ENCODE measurements around the gene CTDP1. TPM values are rescaled to one million over a fixed set of nuclear protein-coding genes. Genes with fewer than 3 reads are reported as not detected.

The CTDP1 gene
- total and polyA plus RNA-seq, 5 donors from 2014 or later: 12.9 to 59.7 (median 16.7) TPM

DNA sequence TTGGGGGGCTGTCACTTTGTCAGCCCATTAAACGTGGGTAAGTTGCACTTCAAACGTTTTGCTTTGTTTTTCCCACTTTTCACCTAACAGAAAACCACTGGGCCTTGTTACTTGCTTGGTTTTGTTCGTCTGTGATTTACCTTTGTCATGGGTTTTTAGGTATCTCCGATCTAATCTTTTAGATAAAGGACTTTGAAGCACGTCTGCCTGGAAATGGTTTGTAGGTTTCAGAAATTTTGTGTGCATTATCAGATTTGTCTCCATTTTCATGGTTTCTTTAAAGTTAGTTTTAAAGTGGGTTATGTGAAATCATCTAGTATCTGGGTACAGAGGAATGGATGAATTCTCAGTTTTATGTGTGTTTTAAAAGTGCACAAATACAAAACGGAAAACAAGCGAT, 6.4 kb downstream of the CTDP1 start:
- Histone ChIP-seq H3K9me3 (ENCODE audit: control insufficient read depth in 2 of 2, low read length in 2 of 2) (no peaks in the 10 kb centered on the region), H3K4me3 (ENCODE audit: low read depth, low read length) (no peak overlapping the region), H3K27ac (ENCODE audit: insufficient read depth, low read length, poor library complexity, severe bottlenecking) (peak overlapping the region; percentile 33), H3K4me1 (ENCODE audit: control insufficient read depth, insufficient read depth, low read length, poor library complexity, severe bottlenecking) (peaks cover 36% of the 10 kb centered on the region), H3K36me3 (ENCODE audit: control insufficient read depth, insufficient read depth, low read length) (no peaks in the 10 kb centered on the region), H3K27me3 (ENCODE audit: control insufficient read depth, insufficient read depth, low read length) (no peaks in the 10 kb centered on the region)
- no peak for DNase-seq
- H3K9me3 Mint-ChIP-seq: no peaks in the 10 kb centered on the region
- no peaks in the 10 kb centered on the region for H3K27me3 Mint-ChIP-seq
- peak overlapping the region; percentile 2 to 64 (median 32) for H3K27ac Mint-ChIP-seq
- H3K4me1 Mint-ChIP-seq: peaks cover 18 to 81% (median 52%) of the 10 kb centered on the region in 4 donors
- ATAC-seq (ENCODE audit: low read depth in 2 of 2): no peak
- peak overlapping the region in 1 of 4 donors; percentile 55 for H3K4me3 Mint-ChIP-seq
- peaks cover 8% of the 10 kb centered on the region for H3K36me3 Mint-ChIP-seq

DNA sequence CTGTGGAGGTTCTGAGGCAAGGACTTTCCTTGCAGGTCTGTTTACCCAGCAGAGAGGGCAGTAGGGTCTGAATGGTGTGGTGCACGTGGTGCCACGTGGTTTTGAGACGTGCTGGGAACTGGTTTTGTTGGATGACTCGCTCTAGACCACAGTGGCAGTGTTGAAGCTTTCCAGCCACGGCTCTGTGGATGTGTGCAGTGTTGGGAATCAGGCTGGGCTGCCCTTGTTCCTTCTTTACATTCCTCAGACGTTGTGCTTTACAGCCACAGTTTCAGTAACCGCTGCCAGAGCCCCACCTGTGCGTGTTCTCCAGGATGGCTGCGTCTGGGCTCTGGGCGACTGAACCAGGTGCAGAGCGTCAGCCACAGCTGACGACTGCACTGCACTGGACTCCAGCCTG, 8.2 kb downstream of the CTDP1 start:
- Histone ChIP-seq H3K4me1 (ENCODE audit: control insufficient read depth, insufficient read depth, low read length, poor library complexity, severe bottlenecking) (peaks cover 18% of the 10 kb centered on the region), H3K27ac (ENCODE audit: insufficient read depth, low read length, poor library complexity, severe bottlenecking) (no peak overlapping the region), H3K9me3 (ENCODE audit: control insufficient read depth in 2 of 2, low read length in 2 of 2) (no peaks in the 10 kb centered on the region), H3K4me3 (ENCODE audit: low read depth, low read length) (no peak overlapping the region), H3K27me3 (ENCODE audit: control insufficient read depth, insufficient read depth, low read length) (no peaks in the 10 kb centered on the region), H3K36me3 (ENCODE audit: control insufficient read depth, insufficient read depth, low read length) (no peaks in the 10 kb centered on the region)
- no peaks in the 10 kb centered on the region for H3K27me3 Mint-ChIP-seq
- peaks cover 5% of the 10 kb centered on the region for H3K36me3 Mint-ChIP-seq
- ATAC-seq (ENCODE audit: low read depth in 2 of 2) (no peak), DNase-seq (no peak)
- H3K27ac Mint-ChIP-seq: no peak overlapping the region
- no peak overlapping the region for H3K4me3 Mint-ChIP-seq
- H3K9me3 Mint-ChIP-seq: no peaks in the 10 kb centered on the region
- peaks cover 15 to 73% (median 44%) of the 10 kb centered on the region in 4 donors for H3K4me1 Mint-ChIP-seq

- Histone ChIP-seq H3K36me3 (ENCODE audit: control insufficient read depth, insufficient read depth, low read length) (peaks cover 3% of the 10 kb centered on the region), H3K9me3 (ENCODE audit: control insufficient read depth in 2 of 2, low read length in 2 of 2) (no peaks in the 10 kb centered on the region), H3K27ac (ENCODE audit: insufficient read depth, low read length, poor library complexity, severe bottlenecking) (no peak overlapping the region), H3K4me3 (ENCODE audit: low read depth, low read length) (no peak overlapping the region), H3K4me1 (ENCODE audit: control insufficient read depth, insufficient read depth, low read length, poor library complexity, severe bottlenecking) (peaks cover 7% of the 10 kb centered on the region), H3K27me3 (ENCODE audit: control insufficient read depth, insufficient read depth, low read length) (no peaks in the 10 kb centered on the region)
- no peak for ATAC-seq (ENCODE audit: low read depth in 2 of 2)
- Mint-ChIP-seq H3K27ac (no peak overlapping the region), H3K4me3 (no peak overlapping the region), H3K27me3 (no peaks in the 10 kb centered on the region), H3K9me3 (no peaks in the 10 kb centered on the region), H3K36me3 (peaks cover 5% of the 10 kb centered on the region), H3K4me1 (peaks cover 9 to 55% (median 30%) of the 10 kb centered on the region in 4 donors)
- DNase-seq: no peak
Measured at GRCh38 chr18:79690071-79690470, 10.5 kb downstream of the CTDP1 start.

DNA sequence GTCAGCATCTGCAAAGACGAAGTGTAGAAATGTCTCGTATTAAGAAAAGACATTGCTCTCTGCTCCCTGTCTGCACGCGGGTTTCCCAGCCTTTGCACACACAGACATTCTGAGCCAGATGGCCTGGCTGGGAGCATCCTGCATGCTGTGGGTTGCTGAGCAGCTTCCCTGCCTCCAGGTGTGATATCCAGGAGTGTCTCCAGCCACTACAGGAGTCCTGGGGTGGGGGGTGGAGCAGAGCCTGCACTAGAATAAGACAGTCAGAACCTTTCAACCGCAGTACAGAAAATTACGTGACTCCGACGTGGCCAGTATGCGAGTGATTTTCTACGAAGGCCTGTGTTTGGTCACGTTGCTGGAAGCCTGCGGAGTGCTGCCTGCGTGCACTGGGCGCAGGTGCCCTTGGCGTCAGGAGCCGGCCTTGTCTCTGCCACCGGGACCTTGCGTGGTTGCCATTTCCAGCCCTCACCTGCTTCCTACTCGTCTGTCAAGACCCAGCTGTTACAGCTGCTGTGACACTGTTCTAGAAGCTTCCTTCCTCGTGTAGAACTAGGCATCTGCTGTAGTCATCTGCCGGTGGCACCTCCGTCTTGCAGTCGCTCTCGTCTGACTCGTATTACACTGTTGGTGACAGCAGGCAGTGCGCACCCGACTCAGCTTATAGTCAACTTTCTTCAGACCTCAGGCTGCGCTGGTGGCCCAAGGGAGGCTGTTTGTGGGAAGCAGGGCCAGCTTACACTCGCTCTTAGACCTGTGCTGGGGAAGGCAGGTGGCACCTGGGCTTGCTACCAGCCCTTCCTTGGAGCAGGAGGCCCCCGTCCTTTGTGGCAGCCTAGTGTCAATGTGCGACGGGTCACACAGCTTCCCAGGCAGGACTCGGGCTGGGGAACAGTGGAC, 11.2 kb downstream of the CTDP1 start:
- no peak for ATAC-seq (ENCODE audit: low read depth in 2 of 2)
- H3K4me3 ChIP-seq (ENCODE audit: low read depth, low read length): no peak overlapping the region
- peaks cover 11% of the 10 kb centered on the region for H3K36me3 ChIP-seq (ENCODE audit: control insufficient read depth, insufficient read depth, low read length)
- no peak for DNase-seq
- no peaks in the 10 kb centered on the region for H3K9me3 ChIP-seq (ENCODE audit: control insufficient read depth in 2 of 2, low read length in 2 of 2)
- Mint-ChIP-seq H3K36me3 (peaks cover 5% of the 10 kb centered on the region), H3K4me1 (peaks cover 5 to 48% (median 24%) of the 10 kb centered on the region in 4 donors), H3K27me3 (no peaks in the 10 kb centered on the region), H3K9me3 (no peaks in the 10 kb centered on the region), H3K27ac (no peak overlapping the region), H3K4me3 (no peak overlapping the region)
- peaks cover 1% of the 10 kb centered on the region for H3K4me1 ChIP-seq (ENCODE audit: control insufficient read depth, insufficient read depth, low read length, poor library complexity, severe bottlenecking)
- H3K27ac ChIP-seq (ENCODE audit: insufficient read depth, low read length, poor library complexity, severe bottlenecking): no peak overlapping the region
- H3K27me3 ChIP-seq (ENCODE audit: control insufficient read depth, insufficient read depth, low read length): no peaks in the 10 kb centered on the region

GRCh38 chr18:79692056-79692455, 12.5 kb downstream of the CTDP1 start:
- no peak overlapping the region for H3K27ac ChIP-seq (ENCODE audit: insufficient read depth, low read length, poor library complexity, severe bottlenecking)
- H3K4me1 ChIP-seq (ENCODE audit: control insufficient read depth, insufficient read depth, low read length, poor library complexity, severe bottlenecking): no peaks in the 10 kb centered on the region
- H3K27ac Mint-ChIP-seq: no peak overlapping the region
- H3K36me3 Mint-ChIP-seq: no peaks in the 10 kb centered on the region
- H3K9me3 ChIP-seq (ENCODE audit: control insufficient read depth in 2 of 2, low read length in 2 of 2): no peaks in the 10 kb centered on the region
- no peak for DNase-seq
- H3K9me3 Mint-ChIP-seq: no peaks in the 10 kb centered on the region
- H3K27me3 ChIP-seq (ENCODE audit: control insufficient read depth, insufficient read depth, low read length): no peaks in the 10 kb centered on the region
- ATAC-seq (ENCODE audit: low read depth in 2 of 2): no peak
- H3K4me3 ChIP-seq (ENCODE audit: low read depth, low read length): no peak overlapping the region
- peaks cover 20% of the 10 kb centered on the region for H3K36me3 ChIP-seq (ENCODE audit: control insufficient read depth, insufficient read depth, low read length)
- H3K4me3 Mint-ChIP-seq: peak overlapping the region in 2 of 4 donors; percentile 52 to 61
- no peaks in the 10 kb centered on the region for H3K27me3 Mint-ChIP-seq
- peaks cover 0 to 41% (median 17%) of the 10 kb centered on the region in 4 donors for H3K4me1 Mint-ChIP-seq

GRCh38 chr18:79692886-79693285, 13.3 kb downstream of the CTDP1 start:
- peak overlapping the region in 1 of 3 donors; percentile 38 for H3K27ac Mint-ChIP-seq

GRCh38 chr18:79693561-79694205, 14.1 kb downstream of the CTDP1 start:
- Histone ChIP-seq H3K4me3 (ENCODE audit: low read depth, low read length) (no peak overlapping the region), H3K27me3 (ENCODE audit: control insufficient read depth, insufficient read depth, low read length) (no peaks in the 10 kb centered on the region), H3K4me1 (ENCODE audit: control insufficient read depth, insufficient read depth, low read length, poor library complexity, severe bottlenecking) (no peaks in the 10 kb centered on the region), H3K36me3 (ENCODE audit: control insufficient read depth, insufficient read depth, low read length) (peaks cover 34% of the 10 kb centered on the region), H3K27ac (ENCODE audit: insufficient read depth, low read length, poor library complexity, severe bottlenecking) (no peak overlapping the region), H3K9me3 (ENCODE audit: control insufficient read depth in 2 of 2, low read length in 2 of 2) (no peaks in the 10 kb centered on the region)
- H3K9me3 Mint-ChIP-seq: no peaks in the 10 kb centered on the region
- ATAC-seq (ENCODE audit: low read depth in 2 of 2) (no peak), DNase-seq (no peak)
- H3K36me3 Mint-ChIP-seq: peaks cover 13% of the 10 kb centered on the region
- H3K27me3 Mint-ChIP-seq: no peaks in the 10 kb centered on the region
- H3K27ac Mint-ChIP-seq: peak overlapping the region in 1 of 3 donors; percentile 60
- H3K4me1 Mint-ChIP-seq: peaks cover 0 to 32% (median 16%) of the 10 kb centered on the region in 4 donors
- H3K4me3 Mint-ChIP-seq: peak overlapping the region in 1 of 4 donors; percentile 51

More at GRCh38 chr18:79692886-79693285, 13.3 kb downstream of the CTDP1 start:
- Histone ChIP-seq H3K4me3 (ENCODE audit: low read depth, low read length) (no peak overlapping the region), H3K36me3 (ENCODE audit: control insufficient read depth, insufficient read depth, low read length) (peaks cover 26% of the 10 kb centered on the region), H3K27me3 (ENCODE audit: control insufficient read depth, insufficient read depth, low read length) (no peaks in the 10 kb centered on the region), H3K27ac (ENCODE audit: insufficient read depth, low read length, poor library complexity, severe bottlenecking) (no peak overlapping the region), H3K9me3 (ENCODE audit: control insufficient read depth in 2 of 2, low read length in 2 of 2) (no peaks in the 10 kb centered on the region), H3K4me1 (ENCODE audit: control insufficient read depth, insufficient read depth, low read length, poor library complexity, severe bottlenecking) (no peaks in the 10 kb centered on the region)
- no peak for ATAC-seq (ENCODE audit: low read depth in 2 of 2)
- no peak overlapping the region for H3K4me3 Mint-ChIP-seq
- DNase-seq: no peak
- no peaks in the 10 kb centered on the region for H3K27me3 Mint-ChIP-seq
- peaks cover 6% of the 10 kb centered on the region for H3K36me3 Mint-ChIP-seq
- no peaks in the 10 kb centered on the region for H3K9me3 Mint-ChIP-seq
- H3K4me1 Mint-ChIP-seq: peaks cover 0 to 38% (median 17%) of the 10 kb centered on the region in 4 donors
